Measurements from ENCODE around the gene CDC42BPA.

DNA sequence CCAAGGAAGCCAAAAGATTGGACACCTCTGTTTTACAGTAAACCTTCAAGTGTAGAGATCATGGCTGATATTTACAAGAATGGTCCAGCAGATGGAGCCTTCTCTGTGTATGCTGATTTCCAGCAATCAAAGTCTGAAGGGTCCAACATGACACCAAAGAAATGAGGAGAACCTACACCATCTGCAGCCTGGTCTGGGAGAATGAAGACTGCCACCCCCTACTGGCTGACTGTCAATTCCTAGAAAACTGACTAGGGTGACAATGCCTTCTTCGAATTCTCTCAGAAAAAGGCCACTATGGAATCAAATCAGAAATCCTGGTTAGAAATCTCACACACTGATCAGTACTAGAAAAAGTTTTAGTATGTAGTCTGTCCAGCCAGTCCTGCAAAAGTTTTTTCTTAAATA, 83.3 kb downstream of the CDC42BPA start:
- TF ChIP-seq, protein P1, sequence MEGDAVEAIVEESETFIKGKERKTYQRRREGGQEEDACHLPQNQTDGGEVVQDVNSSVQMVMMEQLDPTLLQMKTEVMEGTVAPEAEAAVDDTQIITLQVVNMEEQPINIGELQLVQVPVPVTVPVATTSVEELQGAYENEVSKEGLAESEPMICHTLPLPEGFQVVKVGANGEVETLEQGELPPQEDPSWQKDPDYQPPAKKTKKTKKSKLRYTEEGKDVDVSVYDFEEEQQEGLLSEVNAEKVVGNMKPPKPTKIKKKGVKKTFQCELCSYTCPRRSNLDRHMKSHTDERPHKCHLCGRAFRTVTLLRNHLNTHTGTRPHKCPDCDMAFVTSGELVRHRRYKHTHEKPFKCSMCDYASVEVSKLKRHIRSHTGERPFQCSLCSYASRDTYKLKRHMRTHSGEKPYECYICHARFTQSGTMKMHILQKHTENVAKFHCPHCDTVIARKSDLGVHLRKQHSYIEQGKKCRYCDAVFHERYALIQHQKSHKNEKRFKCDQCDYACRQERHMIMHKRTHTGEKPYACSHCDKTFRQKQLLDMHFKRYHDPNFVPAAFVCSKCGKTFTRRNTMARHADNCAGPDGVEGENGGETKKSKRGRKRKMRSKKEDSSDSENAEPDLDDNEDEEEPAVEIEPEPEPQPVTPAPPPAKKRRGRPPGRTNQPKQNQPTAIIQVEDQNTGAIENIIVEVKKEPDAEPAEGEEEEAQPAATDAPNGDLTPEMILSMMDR (IDR thresholded peaks at IDR 0.05), result peak; percentile 23 to 37 (median 30)
- TF ChIP-seq POLR2A (IDR thresholded peaks at IDR 0.05), result no peak

Data from testis (tissue), 2 donors.